Adrenal gland (tissue), 5 donors: ENCODE results near the gene OTC.

Experiments
- CTCF ChIP-seq, 6 experiments: fragments of 450-650 bp in 4 of 6; fragments of 200-600 bp in 2 of 6; sonication (generic) in 1 of 6; IDR thresholded peaks; 1 replicate in 5 of 6; 2 replicates in 1 of 6; pipeline versions ENCODE4 v1.5.1 to v1.8.0; 2016 to 2021; ENCODE audit warnings: antibody characterized with exemption in 6 of 6, mild to moderate bottlenecking in 2 of 6, moderate library complexity in 1 of 6
- POLR2A ChIP-seq, 2 donors: fragments of 450-650 bp; IDR thresholded peaks; one replicate each; pipeline ENCODE4 v1.6.1; 2017; ENCODE audit warnings: antibody characterized with exemption in 2 of 2, mild to moderate bottlenecking in 2 of 2, moderate library complexity in 1 of 2
- donor health status: DM: no; HTN: no; CAD: no.

- TF ChIP-seq CTCF (IDR thresholded peaks at IDR 0.05) (no peak), POLR2A (IDR thresholded peaks at IDR 0.05) (no peak)
Measured at GRCh38 chrX:38356401-38356800, 4.0 kb downstream of the OTC start.
